ENCODE measurements around the gene ZBTB18.

DNA sequence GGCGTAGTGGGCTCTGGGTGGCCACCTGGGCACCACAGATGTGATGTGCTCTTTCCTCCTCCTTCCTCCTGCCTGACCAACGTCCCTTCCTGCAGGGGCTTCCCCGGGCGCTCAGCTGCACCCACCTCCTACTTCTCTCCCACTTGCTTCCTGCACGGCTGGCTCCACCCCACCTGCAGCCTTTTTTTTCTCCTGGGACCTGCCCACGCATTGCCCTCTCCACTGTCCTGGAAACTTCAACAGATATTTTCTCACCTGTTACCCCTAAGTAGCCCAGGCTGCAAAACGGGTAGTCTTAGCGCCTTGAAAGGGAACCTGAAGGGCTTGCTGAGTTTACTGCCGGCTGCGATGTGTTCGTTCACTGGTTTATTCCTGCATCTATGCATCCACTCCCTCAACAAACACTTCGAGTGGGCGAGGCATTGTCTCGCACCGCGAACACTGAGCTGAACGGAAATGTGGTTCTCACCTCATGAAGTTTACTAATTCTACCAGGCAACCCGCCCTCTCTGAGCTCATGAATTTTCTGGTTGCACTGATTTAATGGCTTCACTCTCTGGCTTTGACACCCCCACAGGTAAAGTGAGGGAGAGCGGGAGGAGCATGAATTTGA lies 23.6 kb downstream of the ZBTB18 start:
- TF ChIP-seq ZFP3 (CRISPR knock-in tag; IDR thresholded peaks at IDR 0.05) (no peak), ZNF70 (CRISPR knock-in tag; IDR thresholded peaks at IDR 0.05) (no peak), TOX (CRISPR knock-in tag; IDR thresholded peaks at IDR 0.05; ENCODE audit: borderline replicate concordance) (no peak), CSDC2 (CRISPR knock-in tag; IDR thresholded peaks at IDR 0.05) (no peak), PPARA (CRISPR knock-in tag; IDR thresholded peaks at IDR 0.05; ENCODE audit: borderline replicate concordance) (no peak), OSR1 (CRISPR knock-in tag; IDR thresholded peaks at IDR 0.05) (no peak), RARB (CRISPR knock-in tag; IDR thresholded peaks at IDR 0.05) (no peak), ZFP30 (CRISPR knock-in tag; IDR thresholded peaks at IDR 0.05) (no peak)
- TF ChIP-seq, protein P1, sequence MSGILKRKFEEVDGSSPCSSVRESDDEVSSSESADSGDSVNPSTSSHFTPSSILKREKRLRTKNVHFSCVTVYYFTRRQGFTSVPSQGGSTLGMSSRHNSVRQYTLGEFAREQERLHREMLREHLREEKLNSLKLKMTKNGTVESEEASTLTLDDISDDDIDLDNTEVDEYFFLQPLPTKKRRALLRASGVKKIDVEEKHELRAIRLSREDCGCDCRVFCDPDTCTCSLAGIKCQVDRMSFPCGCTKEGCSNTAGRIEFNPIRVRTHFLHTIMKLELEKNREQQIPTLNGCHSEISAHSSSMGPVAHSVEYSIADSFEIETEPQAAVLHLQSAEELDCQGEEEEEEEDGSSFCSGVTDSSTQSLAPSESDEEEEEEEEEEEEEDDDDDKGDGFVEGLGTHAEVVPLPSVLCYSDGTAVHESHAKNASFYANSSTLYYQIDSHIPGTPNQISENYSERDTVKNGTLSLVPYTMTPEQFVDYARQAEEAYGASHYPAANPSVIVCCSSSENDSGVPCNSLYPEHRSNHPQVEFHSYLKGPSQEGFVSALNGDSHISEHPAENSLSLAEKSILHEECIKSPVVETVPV (CRISPR knock-in tag; IDR thresholded peaks at IDR 0.05): no peak
- TF ChIP-seq, protein P2, sequence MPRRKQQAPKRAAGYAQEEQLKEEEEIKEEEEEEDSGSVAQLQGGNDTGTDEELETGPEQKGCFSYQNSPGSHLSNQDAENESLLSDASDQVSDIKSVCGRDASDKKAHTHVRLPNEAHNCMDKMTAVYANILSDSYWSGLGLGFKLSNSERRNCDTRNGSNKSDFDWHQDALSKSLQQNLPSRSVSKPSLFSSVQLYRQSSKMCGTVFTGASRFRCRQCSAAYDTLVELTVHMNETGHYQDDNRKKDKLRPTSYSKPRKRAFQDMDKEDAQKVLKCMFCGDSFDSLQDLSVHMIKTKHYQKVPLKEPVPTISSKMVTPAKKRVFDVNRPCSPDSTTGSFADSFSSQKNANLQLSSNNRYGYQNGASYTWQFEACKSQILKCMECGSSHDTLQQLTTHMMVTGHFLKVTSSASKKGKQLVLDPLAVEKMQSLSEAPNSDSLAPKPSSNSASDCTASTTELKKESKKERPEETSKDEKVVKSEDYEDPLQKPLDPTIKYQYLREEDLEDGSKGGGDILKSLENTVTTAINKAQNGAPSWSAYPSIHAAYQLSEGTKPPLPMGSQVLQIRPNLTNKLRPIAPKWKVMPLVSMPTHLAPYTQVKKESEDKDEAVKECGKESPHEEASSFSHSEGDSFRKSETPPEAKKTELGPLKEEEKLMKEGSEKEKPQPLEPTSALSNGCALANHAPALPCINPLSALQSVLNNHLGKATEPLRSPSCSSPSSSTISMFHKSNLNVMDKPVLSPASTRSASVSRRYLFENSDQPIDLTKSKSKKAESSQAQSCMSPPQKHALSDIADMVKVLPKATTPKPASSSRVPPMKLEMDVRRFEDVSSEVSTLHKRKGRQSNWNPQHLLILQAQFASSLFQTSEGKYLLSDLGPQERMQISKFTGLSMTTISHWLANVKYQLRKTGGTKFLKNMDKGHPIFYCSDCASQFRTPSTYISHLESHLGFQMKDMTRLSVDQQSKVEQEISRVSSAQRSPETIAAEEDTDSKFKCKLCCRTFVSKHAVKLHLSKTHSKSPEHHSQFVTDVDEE (CRISPR knock-in tag; IDR thresholded peaks at IDR 0.05): no peak

Data from SK-N-SH treated with all-trans-retinoic acid at 6 μM for 48 hours (cell line).